ENCODE measurements around the gene SH3D19.

DNA sequence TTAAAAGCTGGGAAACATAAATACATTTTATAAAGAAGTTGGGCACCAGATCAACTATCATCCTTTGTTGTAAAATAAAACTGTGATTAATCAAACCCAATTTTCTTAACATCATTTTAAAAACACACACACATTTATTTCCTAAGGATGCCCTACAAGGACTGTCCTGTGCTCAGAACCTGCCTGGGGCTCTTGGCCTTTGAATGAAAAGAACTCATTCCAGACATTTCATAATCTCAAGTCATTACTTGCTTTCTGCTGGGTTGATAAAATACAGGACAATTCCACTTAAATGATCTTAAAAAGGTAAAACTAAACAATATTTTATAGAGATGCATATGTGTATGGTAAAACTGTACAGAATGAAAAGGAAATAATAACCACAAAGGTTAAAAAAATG, 2.8 kb downstream of the SH3D19 start:
- TF ChIP-seq, protein P1, sequence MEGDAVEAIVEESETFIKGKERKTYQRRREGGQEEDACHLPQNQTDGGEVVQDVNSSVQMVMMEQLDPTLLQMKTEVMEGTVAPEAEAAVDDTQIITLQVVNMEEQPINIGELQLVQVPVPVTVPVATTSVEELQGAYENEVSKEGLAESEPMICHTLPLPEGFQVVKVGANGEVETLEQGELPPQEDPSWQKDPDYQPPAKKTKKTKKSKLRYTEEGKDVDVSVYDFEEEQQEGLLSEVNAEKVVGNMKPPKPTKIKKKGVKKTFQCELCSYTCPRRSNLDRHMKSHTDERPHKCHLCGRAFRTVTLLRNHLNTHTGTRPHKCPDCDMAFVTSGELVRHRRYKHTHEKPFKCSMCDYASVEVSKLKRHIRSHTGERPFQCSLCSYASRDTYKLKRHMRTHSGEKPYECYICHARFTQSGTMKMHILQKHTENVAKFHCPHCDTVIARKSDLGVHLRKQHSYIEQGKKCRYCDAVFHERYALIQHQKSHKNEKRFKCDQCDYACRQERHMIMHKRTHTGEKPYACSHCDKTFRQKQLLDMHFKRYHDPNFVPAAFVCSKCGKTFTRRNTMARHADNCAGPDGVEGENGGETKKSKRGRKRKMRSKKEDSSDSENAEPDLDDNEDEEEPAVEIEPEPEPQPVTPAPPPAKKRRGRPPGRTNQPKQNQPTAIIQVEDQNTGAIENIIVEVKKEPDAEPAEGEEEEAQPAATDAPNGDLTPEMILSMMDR (conservative IDR thresholded peaks at IDR 0.05; ENCODE audit: low read length) = no peak
- TF ChIP-seq EZH2phosphoT487 (IDR thresholded peaks at IDR 0.05; ENCODE audit: borderline replicate concordance) = no peak

Measured in Loucy (cell line).